Osteoblast (primary cell): ENCODE results near the gene PEAK3. TPM values are rescaled to one million over a fixed set of nuclear protein-coding genes. Genes with fewer than 3 reads are reported as not detected.

Source experiments
- DNase-seq: peaks from one replicate; pipeline ENCODE4 v3.0.0; 2011; ENCODE audit warnings: low spot score, mixed read lengths; ENCODE audit not compliant: insufficient read length; ENCODE audit errors: missing footprints
- H2AFZ ChIP-seq: 2 replicates; pipeline ENCODE4 v1.6.0; 2011; ENCODE audit warnings: mild to moderate bottlenecking, low read length
- H3K27ac ChIP-seq: 2 replicates; pipeline ENCODE4 v1.5.1; 2011; ENCODE audit warnings: mild to moderate bottlenecking, low read depth, low read length, moderate library complexity
- H3K27me3 ChIP-seq: 2 replicates; pipeline ENCODE4 v1.6.0; 2012; ENCODE audit warnings: mild to moderate bottlenecking, control low read depth, inconsistent platforms, low read length, moderate library complexity; ENCODE audit not compliant: insufficient read depth
- H3K36me3 ChIP-seq: 2 replicates; pipeline ENCODE4 v1.5.1; 2011; ENCODE audit warnings: mild to moderate bottlenecking, low read length, control low read depth, moderate library complexity; ENCODE audit not compliant: insufficient read depth
- H3K4me1 ChIP-seq: 2 replicates; pipeline ENCODE4 v1.5.1; 2011; ENCODE audit warnings: mild to moderate bottlenecking, low read length, control low read depth, moderate library complexity; ENCODE audit not compliant: insufficient read depth
- H3K4me2 ChIP-seq: 2 replicates; pipeline ENCODE4 v1.6.0; 2011; ENCODE audit warnings: mild to moderate bottlenecking, low read length; ENCODE audit not compliant: insufficient read depth
- H3K4me3 ChIP-seq: fragments of 200-600 bp; sonication (generic); 3 replicates; pipeline ENCODE4 v1.5.1; 2012; ENCODE audit warnings: mild to moderate bottlenecking, low read length, inconsistent platforms; ENCODE audit not compliant: insufficient read depth
- H3K79me2 ChIP-seq: 2 replicates; pipeline ENCODE4 v1.6.0; 2012; ENCODE audit warnings: mild to moderate bottlenecking, low read length, control low read depth, inconsistent platforms; ENCODE audit not compliant: insufficient read depth
- H3K9me3 ChIP-seq: 2 replicates; pipeline ENCODE4 v1.5.1; 2011; ENCODE audit warnings: low read depth, low read length, control low read depth
- H4K20me1 ChIP-seq: 2 replicates; pipeline ENCODE4 v1.6.0; 2012; ENCODE audit warnings: mild to moderate bottlenecking, low read length, control low read depth; ENCODE audit not compliant: insufficient read depth
- total RNA-seq: library from RNA; depleted of rRNA; stranded (reverse); fragments of >200 nt; gene quantifications from 2 replicates; pipeline ENCODE4 v1.2.3, GENCODE V29; 2012
- TF ChIP-seq, protein P1 (sequence below): IDR thresholded peaks from 2 replicates; pipeline ENCODE4 v1.5.1; 2011; ENCODE audit warnings: mild to moderate bottlenecking, low read depth, low read length, moderate library complexity; ENCODE audit errors: extremely low read depth

The PEAK3 gene
- total RNA-seq, 1 donor: not detected

DNA sequence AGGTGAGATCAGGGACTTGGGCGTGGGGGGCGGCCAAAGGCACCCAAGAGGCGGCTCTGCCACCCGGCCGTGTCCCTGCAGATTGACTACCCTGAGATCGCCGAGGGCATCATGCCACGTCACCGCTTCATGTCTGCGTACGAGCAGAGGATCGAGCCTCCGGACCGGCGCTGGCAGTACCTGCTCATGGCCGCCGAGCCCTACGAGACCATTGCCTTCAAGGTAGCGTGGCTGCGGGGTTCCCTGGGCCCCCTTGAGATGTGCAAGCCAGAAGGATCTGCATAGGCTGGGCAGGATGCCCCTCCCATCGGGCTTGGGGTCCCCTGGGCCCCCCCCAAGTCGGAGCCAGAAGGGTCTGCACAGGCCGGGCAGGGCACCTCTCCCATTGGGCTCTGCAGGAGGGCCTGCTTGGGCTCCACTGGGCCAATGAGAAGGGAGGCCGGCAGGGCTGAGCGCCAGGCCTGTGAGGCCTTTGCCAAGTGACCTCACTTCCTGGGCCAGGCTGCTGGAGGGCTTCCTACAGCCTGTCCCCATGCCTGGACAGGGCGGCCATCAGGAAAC lies 35.1 kb downstream of the PEAK3 start:
- no peak overlapping the region for H3K27ac ChIP-seq
- H3K4me3 ChIP-seq: no peak overlapping the region
- peaks cover 22% of the 10 kb centered on the region for H3K27me3 ChIP-seq
- peaks cover 41% of the 10 kb centered on the region for H3K79me2 ChIP-seq
- TF ChIP-seq, protein P1, sequence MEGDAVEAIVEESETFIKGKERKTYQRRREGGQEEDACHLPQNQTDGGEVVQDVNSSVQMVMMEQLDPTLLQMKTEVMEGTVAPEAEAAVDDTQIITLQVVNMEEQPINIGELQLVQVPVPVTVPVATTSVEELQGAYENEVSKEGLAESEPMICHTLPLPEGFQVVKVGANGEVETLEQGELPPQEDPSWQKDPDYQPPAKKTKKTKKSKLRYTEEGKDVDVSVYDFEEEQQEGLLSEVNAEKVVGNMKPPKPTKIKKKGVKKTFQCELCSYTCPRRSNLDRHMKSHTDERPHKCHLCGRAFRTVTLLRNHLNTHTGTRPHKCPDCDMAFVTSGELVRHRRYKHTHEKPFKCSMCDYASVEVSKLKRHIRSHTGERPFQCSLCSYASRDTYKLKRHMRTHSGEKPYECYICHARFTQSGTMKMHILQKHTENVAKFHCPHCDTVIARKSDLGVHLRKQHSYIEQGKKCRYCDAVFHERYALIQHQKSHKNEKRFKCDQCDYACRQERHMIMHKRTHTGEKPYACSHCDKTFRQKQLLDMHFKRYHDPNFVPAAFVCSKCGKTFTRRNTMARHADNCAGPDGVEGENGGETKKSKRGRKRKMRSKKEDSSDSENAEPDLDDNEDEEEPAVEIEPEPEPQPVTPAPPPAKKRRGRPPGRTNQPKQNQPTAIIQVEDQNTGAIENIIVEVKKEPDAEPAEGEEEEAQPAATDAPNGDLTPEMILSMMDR: no peak
- peaks cover 40% of the 10 kb centered on the region for H3K36me3 ChIP-seq
- no peak for DNase-seq
- no peaks in the 10 kb centered on the region for H3K9me3 ChIP-seq
- H2AFZ ChIP-seq: no peak overlapping the region
- H4K20me1 ChIP-seq: peaks cover 61% of the 10 kb centered on the region
- H3K4me1 ChIP-seq: no peaks in the 10 kb centered on the region
- no peak overlapping the region for H3K4me2 ChIP-seq

DNA sequence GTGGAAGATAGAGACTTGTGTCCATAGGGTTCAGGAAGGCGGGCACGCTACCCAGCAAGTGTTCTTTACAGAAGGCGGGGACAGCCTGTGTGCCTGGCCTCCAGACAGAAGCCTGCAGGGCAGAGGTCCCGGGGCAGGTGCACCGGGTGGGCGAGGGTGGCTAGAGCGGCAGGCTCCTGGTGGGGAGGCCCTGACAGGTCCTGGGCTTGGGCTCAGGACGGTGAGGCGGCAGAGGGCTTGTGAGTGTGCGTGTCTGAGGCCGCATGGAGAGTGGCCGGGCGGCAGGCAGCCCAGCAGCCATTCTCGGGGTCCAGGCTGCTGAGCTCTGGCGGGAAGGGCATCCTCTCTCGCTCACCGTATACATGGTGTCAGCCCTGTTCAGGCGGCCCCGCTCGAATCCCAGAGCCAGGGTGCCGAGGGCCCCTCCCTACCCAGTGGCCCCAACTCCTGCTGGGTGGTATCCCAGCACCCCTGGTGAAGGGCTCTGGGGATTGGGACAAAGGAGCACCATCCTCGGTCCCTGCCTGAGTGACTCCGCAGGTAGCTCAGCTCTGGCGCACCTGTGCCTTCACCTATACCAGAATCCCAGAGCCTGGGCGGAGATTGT lies 35.9 kb downstream of the PEAK3 start:
- Histone ChIP-seq H3K79me2 (peaks cover 49% of the 10 kb centered on the region), H3K9me3 (no peaks in the 10 kb centered on the region), H3K27me3 (peaks cover 14% of the 10 kb centered on the region), H3K4me2 (no peak overlapping the region), H3K36me3 (peaks cover 44% of the 10 kb centered on the region), H3K4me3 (no peak overlapping the region), H3K4me1 (peaks cover 3% of the 10 kb centered on the region), H4K20me1 (peaks cover 69% of the 10 kb centered on the region), H3K27ac (no peak overlapping the region), H2AFZ (no peak overlapping the region)
- TF ChIP-seq, protein P1: no peak
- DNase-seq: no peak

DNA sequence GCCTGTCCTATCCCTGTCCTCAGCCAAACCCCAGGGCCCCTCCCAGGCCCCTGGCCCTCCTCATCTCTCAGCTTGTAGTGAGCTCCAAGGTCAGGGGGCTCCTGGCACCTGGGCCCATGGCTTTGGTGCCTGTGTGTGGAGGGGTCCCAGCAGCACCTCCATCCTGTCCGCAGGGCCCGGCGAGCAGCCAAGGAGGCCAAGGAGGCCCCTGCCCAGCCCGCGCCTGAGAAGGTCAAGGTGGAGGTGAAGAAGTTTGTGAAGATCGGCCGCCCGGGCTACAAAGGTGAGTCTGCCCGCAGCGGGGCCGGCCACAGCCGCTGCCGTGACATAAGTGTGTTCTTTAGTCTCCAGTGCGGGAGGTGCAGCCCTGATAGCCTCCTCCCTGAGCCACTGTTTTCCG lies 36.7 kb downstream of the PEAK3 start:
- H3K4me1 ChIP-seq: peaks cover 8% of the 10 kb centered on the region
- DNase-seq: no peak
- TF ChIP-seq, protein P1: no peak
- H3K36me3 ChIP-seq: peaks cover 46% of the 10 kb centered on the region
- H4K20me1 ChIP-seq: peaks cover 77% of the 10 kb centered on the region
- peaks cover 6% of the 10 kb centered on the region for H3K27me3 ChIP-seq
- no peak overlapping the region for H3K4me3 ChIP-seq
- peaks cover 57% of the 10 kb centered on the region for H3K79me2 ChIP-seq
- H2AFZ ChIP-seq: no peak overlapping the region
- H3K27ac ChIP-seq: no peak overlapping the region
- no peaks in the 10 kb centered on the region for H3K9me3 ChIP-seq
- H3K4me2 ChIP-seq: no peak overlapping the region

DNA sequence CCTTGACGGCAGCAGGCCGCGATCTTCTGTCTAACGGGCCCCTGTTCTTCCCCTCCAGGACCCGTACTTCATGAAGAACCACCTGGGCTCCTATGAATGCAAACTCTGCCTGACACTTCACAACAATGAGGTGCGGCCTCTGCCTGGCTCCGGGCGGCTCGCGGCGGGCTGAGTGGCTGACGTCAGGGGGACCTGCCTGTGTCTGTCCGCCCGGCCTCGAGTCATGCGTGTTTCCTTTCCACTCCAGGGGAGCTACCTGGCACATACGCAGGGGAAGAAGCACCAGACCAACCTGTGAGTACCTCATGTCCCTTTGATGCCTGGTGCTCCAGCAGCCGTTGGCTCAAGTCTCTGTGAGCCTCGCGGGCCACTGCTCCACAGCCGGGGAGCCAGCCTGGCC lies 37.5 kb downstream of the PEAK3 start:
- Histone ChIP-seq H3K9me3 (no peaks in the 10 kb centered on the region), H3K79me2 (peaks cover 65% of the 10 kb centered on the region), H3K4me1 (peaks cover 16% of the 10 kb centered on the region), H3K4me3 (no peak overlapping the region), H2AFZ (no peak overlapping the region), H3K27me3 (no peaks in the 10 kb centered on the region), H3K36me3 (peaks cover 46% of the 10 kb centered on the region), H3K4me2 (no peak overlapping the region), H3K27ac (no peak overlapping the region), H4K20me1 (peaks cover 81% of the 10 kb centered on the region)
- no peak for DNase-seq
- TF ChIP-seq, protein P1: no peak
